Stomach (tissue), 9 donors: ENCODE data around the gene MOGAT1. TPM values are rescaled to one million over a fixed set of nuclear protein-coding genes. Genes with fewer than 3 reads are reported as not detected.

Experiments used
- DNase-seq, 2 donors: peaks; one replicate each; pipeline versions ENCODE4 v3.0.0 to v3.0.0-alpha.2; 2013 to 2019
- H3K27ac ChIP-seq, 5 donors: fragments of 200-600 bp in 4 of 5; sonication (generic) in 4 of 5; one replicate each; pipeline ENCODE4 v1.5.1; 2013 to 2019; ENCODE audit warnings: mild to moderate bottlenecking in 1 of 5, moderate library complexity in 1 of 5
- H3K27me3 ChIP-seq, 3 donors: fragments of 200-600 bp; sonication (generic); one replicate each; pipeline ENCODE4 v1.5.1; 2017 to 2019; ENCODE audit warnings: mixed run types in 1 of 3
- H3K36me3 ChIP-seq, 4 donors: fragments of 200-600 bp; sonication (generic); 1 replicate in 3 of 4; 2 replicates in 1 of 4; pipeline ENCODE4 v1.5.1; 2016 to 2019
- H3K4me1 ChIP-seq, 4 donors: fragments of 200-600 bp; sonication (generic); one replicate each; pipeline ENCODE4 v1.5.1; 2016 to 2019
- H3K4me3 ChIP-seq, 4 donors: fragments of 200-600 bp; sonication (generic) in 3 of 4; one replicate each; pipeline ENCODE4 v1.5.1; 2016 to 2019; ENCODE audit warnings: mild to moderate bottlenecking in 1 of 4
- H3K9me3 ChIP-seq, 4 donors: fragments of 200-600 bp; sonication (generic); one replicate each; pipeline ENCODE4 v1.5.1; 2016 to 2019
- CTCF ChIP-seq, 7 experiments: fragments of 450-650 bp in 4 of 7; fragments of 200-600 bp in 3 of 7; sonication (generic) in 3 of 7; IDR thresholded peaks; one replicate each; pipeline ENCODE4 v1.5.1; 2016 to 2019; ENCODE audit warnings: antibody characterized with exemption in 7 of 7, control low read depth in 2 of 7, mild to moderate bottlenecking in 1 of 7
- EP300 ChIP-seq: sonication (generic); formaldehyde crosslinking; IDR thresholded peaks from one replicate; pipeline ENCODE4 v1.6.1; 2017; ENCODE audit warnings: antibody characterized with exemption
- POLR2A ChIP-seq, 4 donors: fragments of 450-650 bp; IDR thresholded peaks; one replicate each; pipeline ENCODE4 v1.6.1; 2016; ENCODE audit warnings: antibody characterized with exemption in 4 of 4, control low read depth in 2 of 4, mild to moderate bottlenecking in 1 of 4, moderate library complexity in 1 of 4
- POLR2AphosphoS5 ChIP-seq, 3 donors: sonication (generic); formaldehyde crosslinking; IDR thresholded peaks; one replicate each; pipeline ENCODE4 v1.6.1; 2016; ENCODE audit warnings: antibody characterized with exemption in 3 of 3
- WGBS, 5 donors: extraction: QIAGEN DNeasy Blood & Tissue Kit in 3 of 5; methylation state at CpG; one replicate each; pipeline versions ENCODE4 v1.1.5 to v1.1.7; 2013 to 2018; 5-methylcytosine and 5-hydroxymethylcytosine counted together
- intact Hi-C: fragments of 100-400 bp; cut with DNase I; formaldehyde crosslinking; loops from one replicate; pipeline ENCODE4 v1.15.1; 2023; ENCODE audit warnings: low total_unique reads
- polyA plus RNA-seq, 3 donors: library from polyadenylated mRNA; stranded (reverse); fragments of 200-250 nt; gene quantifications; one replicate each; pipeline ENCODE4 v1.2.3, GENCODE V29; 2013
- total RNA-seq, 5 donors: library from RNA; depleted of rRNA; stranded (reverse); fragments of >200 nt; gene quantifications; one replicate each; pipeline versions ENCODE4 v1.1.0 to v1.2.3, GENCODE V29; 2014 to 2016
- donor health status: healthy with polysubstance abuse.
- donor health status: Bipolar disorder and iron deficiency.
- donor health status: healthy.

Gene MOGAT1
- total and polyA plus RNA-seq, 8 donors, result 0.15 to 1.8 TPM; not detected in 6

- no peaks in the 10 kb centered on the region for H3K4me1 ChIP-seq
- DNase-seq, result no peak
- peak overlapping the region in 1 of 5 donors; percentile 26 for H3K27ac ChIP-seq
- no peaks in the 10 kb centered on the region for H3K36me3 ChIP-seq
- TF ChIP-seq CTCF (IDR thresholded peaks at IDR 0.05), result no peak
- no peak for TF ChIP-seq POLR2AphosphoS5 (IDR thresholded peaks at IDR 0.05)
- TF ChIP-seq POLR2A (IDR thresholded peaks at IDR 0.05), result no peak
- TF ChIP-seq EP300, result no peak
- H3K9me3 ChIP-seq, result no peaks in the 10 kb centered on the region
- H3K4me3 ChIP-seq, result no peak overlapping the region
- intact Hi-C loops, result no loop called here
- 46 to 62% (median 52%) methylated on average over 2 of the region's 2 CpGs for WGBS, 5 donors
- no peaks in the 10 kb centered on the region for H3K27me3 ChIP-seq
These were observed 51.0 kb downstream of the MOGAT1 start for GRCh38 chr2:222722327-222722946.

- Histone ChIP-seq H3K36me3 (no peaks in the 10 kb centered on the region), H3K9me3 (no peaks in the 10 kb centered on the region), H3K4me1 (no peaks in the 10 kb centered on the region), H3K27me3 (no peaks in the 10 kb centered on the region), H3K27ac (no peak overlapping the region), H3K4me3 (no peak overlapping the region)
- intact Hi-C loops, result no loop called here
- no peak for TF ChIP-seq POLR2AphosphoS5 (IDR thresholded peaks at IDR 0.05)
- no peak for TF ChIP-seq POLR2A (IDR thresholded peaks at IDR 0.05)
- TF ChIP-seq EP300, result no peak
- no peak for TF ChIP-seq CTCF (IDR thresholded peaks at IDR 0.05)
- DNase-seq, result no peak
These were observed 52.8 kb downstream of the MOGAT1 start for GRCh38 chr2:222724208-222724607.

- no peak for TF ChIP-seq POLR2A (IDR thresholded peaks at IDR 0.05)
- TF ChIP-seq POLR2AphosphoS5 (IDR thresholded peaks at IDR 0.05), result no peak
- TF ChIP-seq CTCF (IDR thresholded peaks at IDR 0.05), result no peak
- intact Hi-C loops, result no loop called here
- no peak for DNase-seq
- Histone ChIP-seq H3K27ac (no peak overlapping the region), H3K27me3 (no peaks in the 10 kb centered on the region), H3K4me1 (peaks cover 0 to 29% (median 8%) of the 10 kb centered on the region in 4 donors), H3K36me3 (no peaks in the 10 kb centered on the region), H3K9me3 (no peaks in the 10 kb centered on the region), H3K4me3 (no peak overlapping the region)
- WGBS, 5 donors, result 81 to 90% (median 87%) methylated on average over 3 of the region's 3 CpGs
These were observed 57.2 kb downstream of the MOGAT1 start for GRCh38 chr2:222728621-222729020.

GRCh38 chr2:222730366-222730999 lies 59.0 kb downstream of the MOGAT1 start:
- WGBS, 5 donors, result 56 to 69% (median 65%) methylated on average over 5 of the region's 5 CpGs
- H3K4me1 ChIP-seq, result peaks cover 9 to 42% (median 18%) of the 10 kb centered on the region in 4 donors
- no peak overlapping the region for H3K4me3 ChIP-seq
- peak overlapping the region in 2 of 5 donors; percentile 16 to 56 for H3K27ac ChIP-seq
- no peak for TF ChIP-seq POLR2AphosphoS5 (IDR thresholded peaks at IDR 0.05)
- TF ChIP-seq CTCF (IDR thresholded peaks at IDR 0.05), result no peak
- no peak for TF ChIP-seq EP300
- TF ChIP-seq POLR2A (IDR thresholded peaks at IDR 0.05), result no peak
- H3K27me3 ChIP-seq, result no peaks in the 10 kb centered on the region
- H3K9me3 ChIP-seq, result no peaks in the 10 kb centered on the region
- no peaks in the 10 kb centered on the region for H3K36me3 ChIP-seq
- DNase-seq, result peak in 1 of 2 donors; percentile 36
- intact Hi-C loops, result no loop called here
